GM12878 (cell line): ENCODE data around the gene RAD9A. TPM values are rescaled to one million over a fixed set of nuclear protein-coding genes. Genes with fewer than 3 reads are reported as not detected.

ENCODE experiments used
- CHD2 ChIP-seq: IDR thresholded peaks from 2 replicates; pipeline ENCODE4 v1.6.1; 2011; ENCODE audit warnings: low read depth, low read length, improper control_type of control experiment, borderline replicate concordance
- CHD4 ChIP-seq: fragments of 200-600 bp; sonication (generic); IDR thresholded peaks from 2 replicates; pipeline ENCODE4 v1.6.1; 2016; ENCODE audit warnings: mild to moderate bottlenecking
- CREM ChIP-seq: IDR thresholded peaks from 2 replicates; pipeline ENCODE4 v1.6.1; 2014; ENCODE audit warnings: antibody characterized with exemption, low read depth
- ETV6 ChIP-seq, 2 experiments: fragments of 450-650 bp in 1 of 2; IDR thresholded peaks in 1 of 2; conservative IDR thresholded peaks in 1 of 2; 2 replicates each; pipeline ENCODE4 v1.6.1; 2014; ENCODE audit warnings: antibody characterized with exemption in 1 of 2, borderline replicate concordance in 1 of 2, low read depth in 1 of 2, mild to moderate bottlenecking in 1 of 2, moderate library complexity in 1 of 2
- EZH2 ChIP-seq: IDR thresholded peaks from 2 replicates; pipeline ENCODE4 v1.6.1; 2012; ENCODE audit warnings: low read depth, mild to moderate bottlenecking, control low read depth, inconsistent platforms, low read length, borderline replicate concordance; ENCODE audit not compliant: control insufficient read depth
- HDAC2 ChIP-seq: fragments of 200-600 bp; sonication (generic); IDR thresholded peaks from 2 replicates; pipeline ENCODE4 v1.6.1; 2017
- KAT2A ChIP-seq: conservative IDR thresholded peaks from 2 replicates; pipeline ENCODE4 v1.6.1; 2011; ENCODE audit warnings: low read depth, low read length; ENCODE audit not compliant: control insufficient read depth
- LARP7 ChIP-seq: fragments of 450-650 bp; IDR thresholded peaks from 2 replicates; pipeline ENCODE4 v1.6.1; 2017; ENCODE audit warnings: mild to moderate bottlenecking
- PML ChIP-seq: IDR thresholded peaks from 2 replicates; pipeline ENCODE4 v1.6.1; 2012; ENCODE audit warnings: low read length, inconsistent platforms
- RAD51 ChIP-seq: fragments of 450-650 bp; IDR thresholded peaks from 2 replicates; pipeline ENCODE4 v1.6.1; 2016; ENCODE audit warnings: moderate library complexity, mild to moderate bottlenecking, inconsistent platforms
- RB1 ChIP-seq: fragments of 450-650 bp; formaldehyde crosslinking; IDR thresholded peaks from 2 replicates; pipeline ENCODE4 v1.6.1; 2017; ENCODE audit warnings: mild to moderate bottlenecking, borderline replicate concordance
- RUNX3 ChIP-seq: IDR thresholded peaks from 2 replicates; pipeline ENCODE4 v1.6.1; 2012; ENCODE audit warnings: low read length, inconsistent platforms
- SIX5 ChIP-seq: IDR thresholded peaks from 2 replicates; pipeline ENCODE4 v1.6.1; 2011; ENCODE audit warnings: mild to moderate bottlenecking, low read depth, low read length, moderate library complexity; ENCODE audit not compliant: severe bottlenecking
- SMAD1 ChIP-seq: fragments of 450-650 bp; IDR thresholded peaks from 2 replicates; pipeline ENCODE4 v1.6.1; 2018; ENCODE audit warnings: mild to moderate bottlenecking, low read depth; ENCODE audit not compliant: partially characterized antibody
- SUZ12 ChIP-seq: fragments of 200-600 bp; sonication (generic); IDR thresholded peaks from one replicate; pipeline ENCODE4 v1.6.1; 2018; ENCODE audit warnings: antibody characterized with exemption, mild to moderate bottlenecking; ENCODE audit not compliant: unreplicated experiment
- TAF1 ChIP-seq: IDR thresholded peaks from 2 replicates; pipeline ENCODE4 v1.6.1; 2011; ENCODE audit warnings: mild to moderate bottlenecking, low read depth, low read length, borderline replicate concordance
- ZNF24 ChIP-seq: fragments of 450-650 bp; IDR thresholded peaks from 2 replicates; pipeline ENCODE4 v1.6.1; 2017; ENCODE audit warnings: antibody characterized with exemption, mild to moderate bottlenecking
- polyA plus RNA-seq, 11 experiments: library from polyadenylated mRNA; depleted of rRNA in 4 of 11; unstranded in 6 of 11; stranded (reverse) in 5 of 11; fragments of >200 nt; fragmentation: Nextera tagmentation in 4 of 11; fragmentation: Illumina TruSeq in 1 of 11; extraction: Ambion mirVana in 4 of 11; extraction: Trizol in 1 of 11; gene quantifications; 1 replicate in 1 of 11; 2 replicates in 10 of 11; pipeline versions ENCODE4 v1.2.1 to v1.2.3, GENCODE V29; 2011 to 2016; ENCODE audit warnings: inconsistent platforms in 2 of 11, missing spikeins in 2 of 11, low read depth in 1 of 11
- total RNA-seq, 4 experiments: library from RNA; depleted of rRNA in 3 of 4; stranded (reverse); fragments of >200 nt in 3 of 4; fragmentation: Illumina TruSeq in 1 of 4; extraction: Trizol in 1 of 4; gene quantifications; 2 replicates each; pipeline versions ENCODE4 v1.2.1 to v1.2.3, GENCODE V29; 2013 to 2021
- TF ChIP-seq, protein P1 (sequence below), 3 experiments: IDR thresholded peaks in 2 of 3; conservative IDR thresholded peaks in 1 of 3; 2 replicates each; pipeline ENCODE4 v1.5.1; 2011; ENCODE audit warnings: low read depth in 3 of 3, low read length in 3 of 3, mild to moderate bottlenecking in 3 of 3, control low read depth in 2 of 3, moderate library complexity in 2 of 3, inconsistent platforms in 1 of 3, mixed read lengths in 1 of 3; ENCODE audit not compliant: control insufficient read depth in 2 of 3, insufficient read depth in 1 of 3; ENCODE audit errors: extremely low read depth in 1 of 3
- TF ChIP-seq, protein P2 (sequence below): fragments of 450-650 bp; IDR thresholded peaks from 2 replicates; pipeline ENCODE4 v1.6.1; 2016; ENCODE audit warnings: mild to moderate bottlenecking, moderate library complexity, borderline replicate concordance
- TF ChIP-seq, protein P3 (sequence below): IDR thresholded peaks from 2 replicates; pipeline ENCODE4 v1.6.1; 2011; ENCODE audit warnings: borderline replicate concordance, low read depth, mild to moderate bottlenecking, moderate library complexity, low read length; ENCODE audit not compliant: insufficient read depth, poor library complexity, severe bottlenecking

The RAD9A gene
- total and polyA plus RNA-seq, 10 of the 15 experiments (the other 5 are each of a cell fraction or from before 2014, with no cell fraction given), result 1.1 to 36.2 (median 19.8) TPM

DNA sequence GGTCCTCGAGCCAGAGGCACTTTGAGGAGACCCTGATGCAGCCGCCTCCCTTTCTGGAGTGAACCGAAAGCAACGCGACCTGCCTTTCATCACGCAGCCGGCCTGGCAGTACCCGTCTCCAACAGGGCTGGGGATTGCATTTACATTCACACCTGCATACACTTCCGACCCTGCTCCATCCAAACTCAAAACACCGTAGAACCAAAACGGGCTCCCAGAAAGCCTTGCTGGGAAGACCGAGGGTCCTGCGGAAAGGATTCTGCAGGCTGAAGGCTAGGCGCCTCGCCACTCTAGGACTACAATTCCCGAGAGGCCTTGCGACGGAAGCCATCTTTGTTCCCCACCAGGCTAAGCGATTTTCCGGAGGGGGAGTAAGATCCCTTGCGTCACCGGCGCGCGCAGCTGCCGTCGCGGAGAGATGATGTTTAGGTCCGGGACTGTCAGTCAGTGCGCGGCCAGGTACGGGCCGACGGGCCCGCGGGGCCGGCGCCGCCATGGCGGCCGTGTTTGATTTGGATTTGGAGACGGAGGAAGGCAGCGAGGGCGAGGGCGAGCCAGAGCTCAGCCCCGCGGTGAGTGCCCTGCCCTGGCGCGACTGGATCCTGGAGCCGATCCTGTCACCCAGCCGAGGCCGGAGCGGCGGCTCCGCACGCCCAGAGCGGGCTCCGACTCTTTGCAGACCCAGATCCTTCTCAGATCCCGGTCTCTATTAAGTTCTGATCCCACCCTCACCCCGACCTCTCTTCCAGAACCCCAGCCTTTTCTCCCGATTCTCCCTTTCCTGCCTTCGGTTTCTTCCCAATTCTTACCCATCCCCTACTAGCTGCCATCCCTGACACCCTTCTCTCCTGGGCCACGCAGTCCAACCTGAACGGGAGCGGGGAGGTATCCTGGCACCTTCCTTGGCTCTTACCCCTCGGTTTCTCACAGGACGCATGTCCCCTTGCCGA, 36.5 kb downstream of the RAD9A start, which contains the start of gene RPS6KB2 (continued):
- TF ChIP-seq RB1, result peak; percentile 62; the same call in 1 of the 2 replicates
- TF ChIP-seq ETV6 (conservative IDR thresholded peaks at IDR 0.05 in 1 of 2, IDR thresholded peaks at IDR 0.05 in 1 of 2; ENCODE audit: borderline replicate concordance in 1 of 2, low read depth in 1 of 2), result 0 out of 4 replicates have a peak, but pooled peaks of 1 of the 2 experiments have one; percentile 22
- TF ChIP-seq, protein P1, sequence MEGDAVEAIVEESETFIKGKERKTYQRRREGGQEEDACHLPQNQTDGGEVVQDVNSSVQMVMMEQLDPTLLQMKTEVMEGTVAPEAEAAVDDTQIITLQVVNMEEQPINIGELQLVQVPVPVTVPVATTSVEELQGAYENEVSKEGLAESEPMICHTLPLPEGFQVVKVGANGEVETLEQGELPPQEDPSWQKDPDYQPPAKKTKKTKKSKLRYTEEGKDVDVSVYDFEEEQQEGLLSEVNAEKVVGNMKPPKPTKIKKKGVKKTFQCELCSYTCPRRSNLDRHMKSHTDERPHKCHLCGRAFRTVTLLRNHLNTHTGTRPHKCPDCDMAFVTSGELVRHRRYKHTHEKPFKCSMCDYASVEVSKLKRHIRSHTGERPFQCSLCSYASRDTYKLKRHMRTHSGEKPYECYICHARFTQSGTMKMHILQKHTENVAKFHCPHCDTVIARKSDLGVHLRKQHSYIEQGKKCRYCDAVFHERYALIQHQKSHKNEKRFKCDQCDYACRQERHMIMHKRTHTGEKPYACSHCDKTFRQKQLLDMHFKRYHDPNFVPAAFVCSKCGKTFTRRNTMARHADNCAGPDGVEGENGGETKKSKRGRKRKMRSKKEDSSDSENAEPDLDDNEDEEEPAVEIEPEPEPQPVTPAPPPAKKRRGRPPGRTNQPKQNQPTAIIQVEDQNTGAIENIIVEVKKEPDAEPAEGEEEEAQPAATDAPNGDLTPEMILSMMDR (IDR thresholded peaks at IDR 0.05 in 2 of 3, conservative IDR thresholded peaks at IDR 0.05 in 1 of 3; ENCODE audit: control insufficient read depth in 2 of 3, extremely low read depth in 1 of 3, insufficient read depth in 1 of 3, low read depth in 3 of 3, low read length in 3 of 3), result no peak
- TF ChIP-seq TAF1, result peak; percentile 67
- no peak for TF ChIP-seq PML
- no peak for TF ChIP-seq HDAC2
- TF ChIP-seq RAD51, result no peak
- TF ChIP-seq CREM, result peak; percentile 100
- TF ChIP-seq LARP7, result peak; percentile 81
- TF ChIP-seq SMAD1, result no peak
- no peak for TF ChIP-seq CHD4
- no peak for TF ChIP-seq SUZ12
- no peak for TF ChIP-seq RUNX3
- no peak for TF ChIP-seq KAT2A
- TF ChIP-seq SIX5, result peak; percentile 94
- TF ChIP-seq, protein P2, sequence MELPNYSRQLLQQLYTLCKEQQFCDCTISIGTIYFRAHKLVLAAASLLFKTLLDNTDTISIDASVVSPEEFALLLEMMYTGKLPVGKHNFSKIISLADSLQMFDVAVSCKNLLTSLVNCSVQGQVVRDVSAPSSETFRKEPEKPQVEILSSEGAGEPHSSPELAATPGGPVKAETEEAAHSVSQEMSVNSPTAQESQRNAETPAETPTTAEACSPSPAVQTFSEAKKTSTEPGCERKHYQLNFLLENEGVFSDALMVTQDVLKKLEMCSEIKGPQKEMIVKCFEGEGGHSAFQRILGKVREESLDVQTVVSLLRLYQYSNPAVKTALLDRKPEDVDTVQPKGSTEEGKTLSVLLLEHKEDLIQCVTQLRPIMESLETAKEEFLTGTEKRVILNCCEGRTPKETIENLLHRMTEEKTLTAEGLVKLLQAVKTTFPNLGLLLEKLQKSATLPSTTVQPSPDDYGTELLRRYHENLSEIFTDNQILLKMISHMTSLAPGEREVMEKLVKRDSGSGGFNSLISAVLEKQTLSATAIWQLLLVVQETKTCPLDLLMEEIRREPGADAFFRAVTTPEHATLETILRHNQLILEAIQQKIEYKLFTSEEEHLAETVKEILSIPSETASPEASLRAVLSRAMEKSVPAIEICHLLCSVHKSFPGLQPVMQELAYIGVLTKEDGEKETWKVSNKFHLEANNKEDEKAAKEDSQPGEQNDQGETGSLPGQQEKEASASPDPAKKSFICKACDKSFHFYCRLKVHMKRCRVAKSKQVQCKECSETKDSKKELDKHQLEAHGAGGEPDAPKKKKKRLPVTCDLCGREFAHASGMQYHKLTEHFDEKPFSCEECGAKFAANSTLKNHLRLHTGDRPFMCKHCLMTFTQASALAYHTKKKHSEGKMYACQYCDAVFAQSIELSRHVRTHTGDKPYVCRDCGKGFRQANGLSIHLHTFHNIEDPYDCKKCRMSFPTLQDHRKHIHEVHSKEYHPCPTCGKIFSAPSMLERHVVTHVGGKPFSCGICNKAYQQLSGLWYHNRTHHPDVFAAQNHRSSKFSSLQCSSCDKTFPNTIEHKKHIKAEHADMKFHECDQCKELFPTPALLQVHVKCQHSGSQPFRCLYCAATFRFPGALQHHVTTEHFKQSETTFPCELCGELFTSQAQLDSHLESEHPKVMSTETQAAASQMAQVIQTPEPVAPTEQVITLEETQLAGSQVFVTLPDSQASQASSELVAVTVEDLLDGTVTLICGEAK, result peak; percentile 76; the same call in 1 of the 2 replicates
- no peak for TF ChIP-seq ZNF24
- TF ChIP-seq, protein P3, sequence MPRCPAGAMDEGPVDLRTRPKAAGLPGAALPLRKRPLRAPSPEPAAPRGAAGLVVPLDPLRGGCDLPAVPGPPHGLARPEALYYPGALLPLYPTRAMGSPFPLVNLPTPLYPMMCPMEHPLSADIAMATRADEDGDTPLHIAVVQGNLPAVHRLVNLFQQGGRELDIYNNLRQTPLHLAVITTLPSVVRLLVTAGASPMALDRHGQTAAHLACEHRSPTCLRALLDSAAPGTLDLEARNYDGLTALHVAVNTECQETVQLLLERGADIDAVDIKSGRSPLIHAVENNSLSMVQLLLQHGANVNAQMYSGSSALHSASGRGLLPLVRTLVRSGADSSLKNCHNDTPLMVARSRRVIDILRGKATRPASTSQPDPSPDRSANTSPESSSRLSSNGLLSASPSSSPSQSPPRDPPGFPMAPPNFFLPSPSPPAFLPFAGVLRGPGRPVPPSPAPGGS, result no peak
- peak; percentile 90 for TF ChIP-seq CHD2
- TF ChIP-seq EZH2, result no peak
